Gastrocnemius medialis (tissue), 4 donors: ENCODE data around the gene TUSC1.

Experiments used
- CTCF ChIP-seq, 5 experiments: fragments of 450-650 bp in 3 of 5; fragments of 200-600 bp in 2 of 5; sonication (generic) in 2 of 5; IDR thresholded peaks in 4 of 5; conservative IDR thresholded peaks in 1 of 5; 1 replicate in 4 of 5; 2 replicates in 1 of 5; pipeline ENCODE4 v1.5.1; 2016 to 2019; ENCODE audit warnings: antibody characterized with exemption in 5 of 5, mild to moderate bottlenecking in 3 of 5, moderate library complexity in 3 of 5
- POLR2A ChIP-seq, 2 donors: fragments of 450-650 bp; IDR thresholded peaks; one replicate each; pipeline ENCODE4 v1.6.1; 2017; ENCODE audit warnings: antibody characterized with exemption in 2 of 2, mild to moderate bottlenecking in 2 of 2, moderate library complexity in 2 of 2

GRCh38 chr9:25726871-25727410, 48.7 kb upstream of the TUSC1 start:
- TF ChIP-seq POLR2A (IDR thresholded peaks at IDR 0.05) (no peak), CTCF (IDR thresholded peaks at IDR 0.05 in 4 of 5, conservative IDR thresholded peaks at IDR 0.05 in 1 of 5) (no peak)
